H1 (cell line): ENCODE measurements around the gene KRTAP1-3. TPM values are rescaled to one million over a fixed set of nuclear protein-coding genes. Genes with fewer than 3 reads are reported as not detected.

Source experiments
- CTCF ChIA-PET: fragments of 300-600 bp; sonication (Branson Sonifier 250); formaldehyde crosslinking; loops from one replicate; lab custom pipeline; 2021; ENCODE audit not compliant: partially characterized antibody; lab: Charles Lee
- POLR2A ChIA-PET: fragments of 300-600 bp; sonication (Branson Sonifier 250); formaldehyde crosslinking; loops from one replicate; lab custom pipeline; 2021; ENCODE audit warnings: inconsistent platforms; ENCODE audit not compliant: partially characterized antibody; lab: Charles Lee
- DNase-seq, 2 experiments: peaks; one replicate each; pipeline versions ENCODE4 v3.0.0 to v3.0.0-alpha.2; 2010 to 2022; ENCODE audit warnings: low spot score in 2 of 2, low read depth in 1 of 2, mixed read lengths in 1 of 2
- FAIRE-seq: peaks from 2 replicates; lab custom pipeline; 2011; peaks lifted over from hg19 to GRCh38; lab: Jason Lieb, UNC
- H2AFZ ChIP-seq: 2 replicates; pipeline ENCODE4 v1.8.1; 2012; ENCODE audit warnings: low read length, inconsistent platforms
- H2AK5ac ChIP-seq: 2 replicates; pipeline ENCODE4 v1.6.1; 2013; ENCODE audit warnings: low read depth, low read length
- H2BK120ac ChIP-seq: replicated peaks from 2 replicates; pipeline ENCODE3; 2013; ENCODE audit warnings: low read depth, low read length, inconsistent platforms
- H2BK12ac ChIP-seq: 2 replicates; pipeline ENCODE4 v1.6.1; 2013; ENCODE audit warnings: low read depth, low read length
- H2BK15ac ChIP-seq: 2 replicates; pipeline ENCODE4 v1.6.1; 2013; ENCODE audit warnings: low read length
- H2BK20ac ChIP-seq: 2 replicates; pipeline ENCODE4 v1.6.1; 2013; ENCODE audit warnings: low read length
- H2BK5ac ChIP-seq: 2 replicates; pipeline ENCODE4 v1.6.1; 2013; ENCODE audit warnings: low read depth, low read length
- H3K14ac ChIP-seq: 2 replicates; pipeline ENCODE4 v1.6.1; 2013; ENCODE audit warnings: inconsistent platforms; ENCODE audit not compliant: insufficient read length
- H3K18ac ChIP-seq: 2 replicates; pipeline ENCODE4 v1.6.1; 2013; ENCODE audit warnings: low read length; ENCODE audit errors: extremely low read depth
- H3K23ac ChIP-seq: 2 replicates; pipeline ENCODE4 v1.6.1; 2013; ENCODE audit warnings: inconsistent platforms; ENCODE audit not compliant: insufficient read length
- H3K23me2 ChIP-seq: 2 replicates; pipeline ENCODE4 v1.6.1; 2013; ENCODE audit warnings: low read depth, low read length
- H3K27ac ChIP-seq: 2 replicates; pipeline ENCODE4 v1.6.1; 2011; ENCODE audit warnings: low read depth, low read length, inconsistent platforms
- H3K27me3 ChIP-seq, 4 experiments: replicated peaks in 1 of 4; 1 replicate in 1 of 4; 2 replicates in 3 of 4; pipeline versions ENCODE4 v1.6.1 to v1.8.1; 2011 to 2013; ENCODE audit warnings: low read length in 3 of 4, mild to moderate bottlenecking in 3 of 4, inconsistent platforms in 2 of 4, mixed read lengths in 2 of 4, moderate library complexity in 1 of 4; ENCODE audit not compliant: control insufficient read depth in 3 of 4, insufficient read depth in 3 of 4; ENCODE audit errors: extremely low read depth in 1 of 4
- H3K36me3 ChIP-seq, 4 experiments: 2 replicates each; pipeline versions ENCODE4 v1.6.1 to v1.8.1; 2011 to 2013; ENCODE audit warnings: mild to moderate bottlenecking in 4 of 4, low read length in 3 of 4, moderate library complexity in 2 of 4, control low read depth in 1 of 4, inconsistent platforms in 1 of 4; ENCODE audit not compliant: insufficient read depth in 4 of 4, control insufficient read depth in 2 of 4
- H3K4ac ChIP-seq: replicated peaks from 2 replicates; pipeline ENCODE3; 2013; ENCODE audit warnings: low read length, low read depth, mixed read lengths, inconsistent platforms; ENCODE audit not compliant: insufficient read length
- H3K4me1 ChIP-seq, 4 experiments: replicated peaks in 1 of 4; 1 replicate in 1 of 4; 2 replicates in 3 of 4; pipeline versions ENCODE4 v1.6.1 to v1.8.1; 2011 to 2013; ENCODE audit warnings: low read length in 3 of 4, inconsistent platforms in 2 of 4, mixed read lengths in 1 of 4; ENCODE audit not compliant: insufficient read depth in 4 of 4, control insufficient read depth in 3 of 4
- H3K4me2 ChIP-seq, 2 experiments: 2 replicates each; pipeline versions ENCODE4 v1.6.1 to v1.8.1; 2011 to 2013; ENCODE audit warnings: low read depth in 2 of 2, low read length in 2 of 2, control low read depth in 1 of 2, inconsistent platforms in 1 of 2, mild to moderate bottlenecking in 1 of 2; ENCODE audit not compliant: insufficient read depth in 1 of 2
- H3K4me3 ChIP-seq, 4 experiments: fragments of 200-600, 300-600 bp in 1 of 4; sonication (generic), shearing (Covaris generic), sonication (Bioruptor Twin) in 1 of 4; 2 replicates each; pipeline versions ENCODE4 v1.5.1 to v1.8.1; 2011 to 2016; ENCODE audit warnings: low read length in 4 of 4, low read depth in 3 of 4, control low read depth in 2 of 4, inconsistent platforms in 2 of 4, mild to moderate bottlenecking in 2 of 4, mixed read lengths in 1 of 4, moderate library complexity in 1 of 4; ENCODE audit not compliant: insufficient read depth in 2 of 4; ENCODE audit errors: extremely low read depth in 1 of 4
- H3K56ac ChIP-seq: replicated peaks from 2 replicates; pipeline ENCODE3; 2013; ENCODE audit warnings: low read depth, mild to moderate bottlenecking, mixed read lengths, low read length, inconsistent platforms; ENCODE audit not compliant: insufficient read length
- H3K79me1 ChIP-seq: 2 replicates; pipeline ENCODE4 v1.6.1; 2013; ENCODE audit warnings: low read depth, low read length, control low read depth
- H3K79me2 ChIP-seq, 2 experiments: 2 replicates each; pipeline versions ENCODE4 v1.6.1 to v1.8.1; 2012 to 2013; ENCODE audit warnings: low read length in 2 of 2, mild to moderate bottlenecking in 2 of 2, inconsistent platforms in 1 of 2; ENCODE audit not compliant: insufficient read depth in 2 of 2, control insufficient read depth in 1 of 2
- H3K9ac ChIP-seq, 4 experiments: replicated peaks in 1 of 4; 1 replicate in 1 of 4; 2 replicates in 3 of 4; pipeline versions ENCODE4 v1.6.1 to v1.8.1; 2011 to 2013; ENCODE audit warnings: low read depth in 3 of 4, low read length in 3 of 4, control low read depth in 2 of 4, mild to moderate bottlenecking in 2 of 4, moderate library complexity in 2 of 4, inconsistent platforms in 1 of 4; ENCODE audit errors: extremely low read depth in 1 of 4
- H3K9me3 ChIP-seq, 2 experiments: 2 replicates each; pipeline versions ENCODE4 v1.6.1 to v1.8.1; 2012 to 2013; ENCODE audit warnings: mild to moderate bottlenecking in 2 of 2, moderate library complexity in 2 of 2, control low read depth in 1 of 2, inconsistent platforms in 1 of 2, low read depth in 1 of 2, low read length in 1 of 2, mixed read lengths in 1 of 2; ENCODE audit not compliant: insufficient read depth in 2 of 2
- H4K20me1 ChIP-seq, 2 experiments: replicated peaks in 1 of 2; 2 replicates each; pipeline versions ENCODE3 to v1.8.1; 2011 to 2013; ENCODE audit warnings: inconsistent platforms in 2 of 2, low read length in 2 of 2, mild to moderate bottlenecking in 1 of 2; ENCODE audit not compliant: insufficient read depth in 2 of 2, control insufficient read depth in 1 of 2
- H4K5ac ChIP-seq: 2 replicates; pipeline ENCODE4 v1.6.1; 2013; ENCODE audit warnings: low read length, low read depth, mixed read lengths, inconsistent platforms; ENCODE audit not compliant: insufficient read length
- H4K8ac ChIP-seq: 2 replicates; pipeline ENCODE4 v1.8.0; 2013; ENCODE audit warnings: mild to moderate bottlenecking, moderate library complexity, low read length, inconsistent platforms; ENCODE audit not compliant: insufficient read depth; ENCODE audit errors: extremely low read depth
- H4K91ac ChIP-seq: replicated peaks from 2 replicates; pipeline ENCODE3; 2013; ENCODE audit warnings: low read length, mixed read lengths, inconsistent platforms; ENCODE audit not compliant: insufficient read length
- ASH2L ChIP-seq: fragments of 200-600, 300-600 bp; sonication (generic); IDR thresholded peaks from one replicate; pipeline ENCODE4 v1.7.1; 2017; ENCODE audit warnings: low read length
- SIX5 ChIP-seq: IDR thresholded peaks from 2 replicates; pipeline ENCODE4 v1.6.1; 2011; ENCODE audit warnings: mild to moderate bottlenecking, low read depth, low read length
- WGBS, 2 experiments: shearing (Covaris generic) in 1 of 2; methylation state at CpG; one replicate each; pipeline versions ENCODE4 v1.1.6 to v1.1.7; 2013 to 2015; ENCODE audit warnings: low lambda C conversion rate in 2 of 2, mixed read lengths in 2 of 2, inconsistent platforms in 1 of 2, low coverage in 1 of 2, missing lambda C conversion rate in 1 of 2; ENCODE audit not compliant: insufficient replicate concordance in 2 of 2, insufficient coverage in 1 of 2, insufficient read length in 1 of 2; ENCODE audit errors: extremely low coverage in 1 of 2, missing lambda C conversion rate in 1 of 2; 5-methylcytosine and 5-hydroxymethylcytosine counted together
- polyA plus RNA-seq, 7 experiments: library from polyadenylated mRNA; depleted of rRNA in 3 of 7; stranded (reverse) in 5 of 7; unstranded in 2 of 7; fragments of >200 nt in 5 of 7; fragments of 200-250 nt in 2 of 7; gene quantifications; 1 replicate in 5 of 7; 2 replicates in 1 of 7; 4 replicates in 1 of 7; pipeline versions ENCODE4 v1.2.1 to v1.2.3, GENCODE V29; 2011 to 2013; ENCODE audit warnings: missing spikeins in 2 of 7, mixed read lengths in 2 of 7
- total RNA-seq: library from RNA; stranded (reverse); fragmentation: NEBNext Ultra II Directional; extraction: Animal tissue kit (Norgen Biotek cat#: 25700); gene quantifications from 2 replicates; pipeline ENCODE4 v1.2.1, GENCODE V29; 2021

Gene KRTAP1-3
- total and polyA plus RNA-seq, 2 of the 8 experiments (the other 6 are each of a cell fraction or from before 2014, with no cell fraction given) = not detected

DNA sequence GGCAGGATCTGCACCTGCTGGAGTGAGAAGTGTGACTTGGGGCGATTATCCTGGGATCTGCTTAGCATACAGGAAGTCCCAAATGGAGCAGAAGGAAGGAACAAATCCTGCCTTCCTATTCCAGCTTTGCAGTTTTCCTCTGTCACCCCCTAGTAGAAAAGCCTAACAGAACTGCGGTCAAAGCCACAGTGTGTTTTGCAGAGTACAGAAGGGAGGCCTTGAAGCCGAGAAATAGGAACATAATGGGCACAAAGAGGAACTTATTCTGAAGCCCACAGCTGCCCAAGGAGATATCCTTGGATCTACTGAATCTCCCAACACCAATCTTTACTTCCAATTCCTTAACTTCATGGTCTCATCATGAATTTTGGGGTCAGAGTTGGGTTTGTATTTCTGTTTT, 16.1 kb downstream of the KRTAP1-3 start:
- H3K79me1 ChIP-seq = no peaks in the 10 kb centered on the region
- H2BK15ac ChIP-seq = no peak overlapping the region
- H3K14ac ChIP-seq = no peak overlapping the region
- H3K79me2 ChIP-seq = no peaks in the 10 kb centered on the region
- no peak overlapping the region for H3K18ac ChIP-seq
- FAIRE-seq (no peak), DNase-seq (no peak)
- H3K4me3 ChIP-seq = no peak overlapping the region
- 83% methylated on average over 3 of the region's 3 CpGs; no CpG with 5 or more reads in 1 of the 2 experiments for WGBS, 2 experiments
- H2BK120ac ChIP-seq = no peak overlapping the region
- no peak overlapping the region for H2BK5ac ChIP-seq
- no peaks in the 10 kb centered on the region for H3K23me2 ChIP-seq
- no peak overlapping the region for H4K8ac ChIP-seq
- H3K27me3 ChIP-seq = no peaks in the 10 kb centered on the region; a peak in 1 of 7 replicates
- H3K9ac ChIP-seq = no peak overlapping the region
- H2BK12ac ChIP-seq = no peak overlapping the region
- POLR2A ChIA-PET = no interaction called here
- H2AK5ac ChIP-seq = no peak overlapping the region
- CTCF ChIA-PET = interaction anchor here (0.9 to 1.1 kb wide), 2 partner anchors 10 to 37 kb away, joined by 3 to 4 read pairs; partner anchors contain the start of gene KRTAP3-1
- H4K5ac ChIP-seq = no peak overlapping the region
- no peak overlapping the region for H3K56ac ChIP-seq
- no peaks in the 10 kb centered on the region for H4K20me1 ChIP-seq
- H4K91ac ChIP-seq = no peak overlapping the region
- no peaks in the 10 kb centered on the region for H3K4me1 ChIP-seq
- no peak overlapping the region for H3K23ac ChIP-seq
- TF ChIP-seq SIX5 (no peak), ASH2L (no peak)
- peak overlapping the region; percentile 46; the same call in 1 of the 2 replicates for H2AFZ ChIP-seq
- no peak overlapping the region for H3K27ac ChIP-seq
- no peak overlapping the region for H3K4ac ChIP-seq
- no peak overlapping the region for H2BK20ac ChIP-seq
- no peaks in the 10 kb centered on the region for H3K9me3 ChIP-seq
- H3K36me3 ChIP-seq = no peaks in the 10 kb centered on the region
- H3K4me2 ChIP-seq = no peak overlapping the region
